K562 (cell line): ENCODE data around the gene LTB4R2. TPM values are rescaled to one million over a fixed set of nuclear protein-coding genes. Genes with fewer than 3 reads are reported as not detected.

Experiments
- ATAC-seq: fragments of 200-7000 bp; cut with Tn5 transposase; 3 replicates; pipeline ENCODE4 v1.9.1; 2020; ENCODE audit warnings: moderate library complexity
- BruUV-seq: library from RNA; stranded (reverse); fragments of 400-500 nt; replicated peaks from 2 replicates; lab custom pipeline; 2021; lab: Mats Ljungman, UMichigan
- CTCF ChIA-PET: fragments of 300-600 bp; formaldehyde crosslinking; extraction: SDS; loops from one replicate; lab custom pipeline; 2021; ENCODE audit warnings: low intra/inter-chr PET ratio; lab: Yijun Ruan, JAX
- POLR2A ChIA-PET: fragments of 300-600, 350-650 bp; sonication (Branson Sonifier 250); formaldehyde crosslinking; extraction: SDS; loops from one replicate; lab custom pipeline; 2021; ENCODE audit warnings: antibody characterized with exemption, inconsistent platforms; lab: Yijun Ruan, JAX
- DNase-seq, 4 experiments: peaks; one replicate each; pipeline versions ENCODE4 v3.0.0 to v3.0.0-alpha.2; 2011 to 2018; ENCODE audit warnings: low spot score in 3 of 4, mixed read lengths in 3 of 4; ENCODE audit errors: extremely low read depth in 1 of 4
- FAIRE-seq: peaks from 2 replicates; lab custom pipeline; 2011; peaks lifted over from hg19 to GRCh38; lab: Jason Lieb, UNC
- H2AFZ ChIP-seq: 2 replicates; pipeline ENCODE4 v1.6.0; 2011; ENCODE audit warnings: low read depth, low read length, control low read depth, inconsistent platforms
- H3K27ac ChIP-seq: fragments of 200-600 bp; 3 replicates; pipeline ENCODE4 v1.8.0; 2011; ENCODE audit warnings: low read depth, mild to moderate bottlenecking, control low read depth, inconsistent platforms, low read length, moderate library complexity, mixed read lengths; ENCODE audit errors: extremely low read depth
- H3K27me3 ChIP-seq, 2 experiments: fragments of 300-600 bp in 1 of 2; 2 replicates in 1 of 2; 3 replicates in 1 of 2; pipeline versions ENCODE4 v1.6.0 to v1.8.0; 2011; ENCODE audit warnings: inconsistent platforms in 2 of 2, low read length in 2 of 2, mild to moderate bottlenecking in 1 of 2, mixed read lengths in 1 of 2, moderate library complexity in 1 of 2; ENCODE audit not compliant: control insufficient read depth in 2 of 2, insufficient read depth in 2 of 2
- H3K36me3 ChIP-seq: fragments of 300-600 bp; 3 replicates; pipeline ENCODE4 v1.8.0; 2011; ENCODE audit warnings: mild to moderate bottlenecking, low read length, inconsistent platforms; ENCODE audit not compliant: control insufficient read depth, insufficient read depth
- H3K4me1 ChIP-seq, 2 experiments: fragments of 200-600 bp in 1 of 2; replicated peaks in 1 of 2; 2 replicates in 1 of 2; 3 replicates in 1 of 2; pipeline versions ENCODE4 v1.5.1 to v1.8.0; 2011; ENCODE audit warnings: inconsistent platforms in 2 of 2, low read length in 2 of 2, mild to moderate bottlenecking in 1 of 2, mixed read lengths in 1 of 2, moderate library complexity in 1 of 2; ENCODE audit not compliant: control insufficient read depth in 2 of 2, insufficient read depth in 2 of 2
- H3K4me2 ChIP-seq: 2 replicates; pipeline ENCODE4 v1.6.1; 2011; ENCODE audit warnings: low read length, control low read depth, inconsistent platforms, mixed read lengths; ENCODE audit not compliant: insufficient read depth
- H3K4me3 ChIP-seq: fragments of 200-600 bp; sonication (generic), shearing (Covaris generic); 2 replicates; pipeline ENCODE4 v1.5.1; 2016; ENCODE audit warnings: control low read depth, inconsistent platforms
- H3K79me2 ChIP-seq: fragments of 200-600 bp; 3 replicates; pipeline ENCODE4 v1.8.0; 2011; ENCODE audit warnings: low read length, inconsistent platforms; ENCODE audit not compliant: control insufficient read depth, insufficient read depth
- H3K9ac ChIP-seq, 2 experiments: 2 replicates each; pipeline versions ENCODE4 v1.6.0 to v1.6.1; 2011; ENCODE audit warnings: low read depth in 2 of 2, low read length in 2 of 2, control low read depth in 1 of 2, inconsistent platforms in 1 of 2, mild to moderate bottlenecking in 1 of 2, mixed read lengths in 1 of 2; ENCODE audit not compliant: insufficient read depth in 1 of 2
- H3K9me1 ChIP-seq: one replicate; pipeline ENCODE4 v1.6.0; 2011; ENCODE audit warnings: inconsistent platforms, mild to moderate bottlenecking, low read length, moderate library complexity; ENCODE audit not compliant: control insufficient read depth, insufficient read depth
- H3K9me3 ChIP-seq: replicated peaks from 2 replicates; pipeline ENCODE4 v1.5.1; 2011; ENCODE audit warnings: low read depth, low read length, inconsistent platforms; ENCODE audit not compliant: control insufficient read depth, insufficient read depth
- H4K20me1 ChIP-seq: replicated peaks from 2 replicates; pipeline ENCODE4 v1.6.1; 2011; ENCODE audit warnings: low read length, inconsistent platforms, mixed read lengths; ENCODE audit not compliant: control insufficient read depth, insufficient read depth
- EGR1 ChIP-seq: fragments of 450-650 bp; conservative IDR thresholded peaks from 2 replicates; pipeline ENCODE4 v1.6.1; 2017; ENCODE audit warnings: mild to moderate bottlenecking
- EP400 ChIP-seq: fragments of 450-650 bp; IDR thresholded peaks from 2 replicates; pipeline ENCODE4 v1.6.1; 2017; ENCODE audit warnings: antibody characterized with exemption, mild to moderate bottlenecking, moderate library complexity
- FOSL1 ChIP-seq: fragments of 200-800 bp; sonication (Bioruptor generic); conservative IDR thresholded peaks from 2 replicates; pipeline ENCODE4 v1.6.1; 2016; ENCODE audit warnings: missing genetic modification characterization, missing compliant biosample characterization
- IRF2 ChIP-seq: sonication (generic); formaldehyde crosslinking; IDR thresholded peaks from 2 replicates; pipeline ENCODE4 v1.8.1; 2022; ENCODE audit warnings: mild to moderate bottlenecking, missing genetic modification reagents
- KLF10 ChIP-seq: fragments of 250-450 bp; sonication (Bioruptor Pico); IDR thresholded peaks from 2 replicates; pipeline ENCODE4 v1.6.1; 2021; ENCODE audit warnings: matching md5 sums
- NFIX ChIP-seq: fragments of 250-450 bp; sonication (Bioruptor Pico); IDR thresholded peaks from 2 replicates; pipeline ENCODE4 v1.4.0; 2020; ENCODE audit warnings: low read depth, mild to moderate bottlenecking, moderate library complexity
- PHF8 ChIP-seq: fragments of 200-600 bp; sonication (generic); IDR thresholded peaks from 2 replicates; pipeline ENCODE4 v1.6.1; 2012; ENCODE audit warnings: mixed run types, mild to moderate bottlenecking, inconsistent platforms, low read length, moderate library complexity, borderline replicate concordance
- TAF7 ChIP-seq: fragments of 450-650 bp; IDR thresholded peaks from 2 replicates; pipeline ENCODE4 v1.6.1; 2016; ENCODE audit warnings: missing genetic modification characterization, missing compliant biosample characterization
- TBL1XR1 ChIP-seq, 2 experiments: IDR thresholded peaks; 2 replicates each; pipeline ENCODE4 v1.6.1; 2012; ENCODE audit warnings: improper control_type of control experiment in 2 of 2, low read length in 2 of 2, mild to moderate bottlenecking in 1 of 2
- TEAD1 ChIP-seq, 2 experiments: fragments of 450-650 bp in 1 of 2; sonication (generic) in 1 of 2; formaldehyde crosslinking; IDR thresholded peaks; 2 replicates each; pipeline versions ENCODE4 v1.4.0 to v1.8.0; 2020 to 2022; ENCODE audit warnings: mild to moderate bottlenecking in 2 of 2, missing genetic modification reagents in 1 of 2
- ZNF124 ChIP-seq: sonication (generic); formaldehyde crosslinking; IDR thresholded peaks from 2 replicates; pipeline ENCODE4 v1.8.1; 2022; ENCODE audit warnings: missing genetic modification reagents
- ZNF589 ChIP-seq: fragments of 200-800 bp; sonication (Bioruptor generic); IDR thresholded peaks from 2 replicates; pipeline ENCODE4 v1.6.1; 2016; ENCODE audit warnings: low read depth, missing genetic modification characterization, missing compliant biosample characterization
- ZNF79 ChIP-seq: fragments of 250-450 bp; sonication (Bioruptor Pico); IDR thresholded peaks from 2 replicates; pipeline ENCODE4 v1.4.0; 2020; ENCODE audit warnings: low read depth, mild to moderate bottlenecking, moderate library complexity
- WGBS: fragments of 100-300 bp; shearing (Covaris generic); methylation state at CpG from one replicate; pipeline ENCODE4 v1.1.6; 2016; ENCODE audit warnings: low coverage, mixed read lengths; ENCODE audit not compliant: insufficient coverage; ENCODE audit errors: missing lambda C conversion rate; 5-methylcytosine and 5-hydroxymethylcytosine counted together
- in situ Hi-C: fragments of 300-500 bp; cut with MboI; formaldehyde crosslinking; loops from 4 replicates; pipeline ENCODE4 v1.15.0; 2018; ENCODE audit warnings: inconsistent platforms, mixed read lengths
- intact Hi-C: fragments of 100-400 bp; cut with micrococcal nuclease; formaldehyde crosslinking; loops from 2 replicates; pipeline ENCODE4 v1.14.2; 2022
- polyA plus RNA-seq, 8 experiments: library from polyadenylated mRNA; depleted of rRNA in 4 of 8; stranded (reverse) in 5 of 8; unstranded in 3 of 8; fragments of >200 nt; fragmentation: Nextera tagmentation in 2 of 8; fragmentation: Illumina TruSeq in 1 of 8; extraction: Ambion mirVana in 2 of 8; extraction: Trizol in 1 of 8; gene quantifications; 2 replicates each; pipeline versions ENCODE4 v1.2.1 to v1.2.3, GENCODE V29; 2011 to 2014; ENCODE audit warnings: inconsistent platforms in 1 of 8, missing spikeins in 1 of 8
- total RNA-seq, 7 experiments: library from RNA; depleted of rRNA in 6 of 7; stranded (reverse); fragments of >200 nt in 6 of 7; fragmentation: Illumina TruSeq in 2 of 7; extraction: Trizol in 2 of 7; gene quantifications; 2 replicates each; pipeline versions ENCODE4 v1.2.1 to v1.2.3, GENCODE V29; 2011 to 2021; ENCODE audit warnings: low replicate concordance in 1 of 7
- TF ChIP-seq, protein P1 (sequence below): sonication (generic); formaldehyde crosslinking; IDR thresholded peaks from 2 replicates; pipeline ENCODE4 v1.8.0; 2022; ENCODE audit warnings: missing genetic modification reagents, mild to moderate bottlenecking, borderline replicate concordance
- TF ChIP-seq, protein P2 (sequence below): fragments of 250-450 bp; sonication (Bioruptor Pico); IDR thresholded peaks from 2 replicates; pipeline ENCODE4 v1.8.0; 2022; ENCODE audit warnings: inconsistent platforms, mild to moderate bottlenecking, moderate library complexity, borderline replicate concordance
- TF ChIP-seq, protein P3 (sequence below): fragments of 450-650 bp; conservative IDR thresholded peaks from 2 replicates; pipeline ENCODE4 v1.6.1; 2016; ENCODE audit warnings: missing genetic modification characterization, low read depth, mild to moderate bottlenecking, control low read depth, missing compliant biosample characterization
- TF ChIP-seq, protein P4 (sequence below): fragments of 250-450 bp; sonication (Bioruptor Pico); IDR thresholded peaks from 2 replicates; pipeline ENCODE4 v1.8.0; 2022; ENCODE audit warnings: moderate library complexity, mild to moderate bottlenecking, inconsistent platforms

LTB4R2 gene
- total and polyA plus RNA-seq, 9 of the 15 experiments (the other 6 are each of a cell fraction or from before 2014, with no cell fraction given), result 0.03 to 11.6 (median 2.8) TPM; not detected in 1

DNA sequence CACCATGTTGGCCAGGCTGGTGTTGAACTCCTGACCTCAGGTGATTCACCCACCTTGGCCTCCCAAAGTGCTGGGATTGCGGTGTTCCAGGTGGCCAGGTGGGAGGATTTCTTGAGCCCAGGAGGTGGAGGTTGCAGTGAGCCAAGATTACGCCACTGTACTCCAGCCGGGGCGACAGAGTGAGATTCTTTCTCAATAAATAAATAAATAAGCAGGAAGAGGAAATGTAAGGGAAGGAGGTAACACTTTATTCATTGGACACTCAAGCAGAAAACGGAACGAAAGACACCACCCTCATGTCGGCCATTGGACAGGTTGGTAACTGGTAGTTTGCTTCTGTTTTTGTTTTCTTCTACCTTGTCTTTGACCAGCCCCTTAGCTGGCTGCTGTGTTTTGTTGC lies 45.1 kb downstream of the LTB4R2 start (continued):
- no peak for TF ChIP-seq TBL1XR1 (IDR thresholded peaks at IDR 0.05; ENCODE audit: low read length in 2 of 2)
- TF ChIP-seq, protein P1, sequence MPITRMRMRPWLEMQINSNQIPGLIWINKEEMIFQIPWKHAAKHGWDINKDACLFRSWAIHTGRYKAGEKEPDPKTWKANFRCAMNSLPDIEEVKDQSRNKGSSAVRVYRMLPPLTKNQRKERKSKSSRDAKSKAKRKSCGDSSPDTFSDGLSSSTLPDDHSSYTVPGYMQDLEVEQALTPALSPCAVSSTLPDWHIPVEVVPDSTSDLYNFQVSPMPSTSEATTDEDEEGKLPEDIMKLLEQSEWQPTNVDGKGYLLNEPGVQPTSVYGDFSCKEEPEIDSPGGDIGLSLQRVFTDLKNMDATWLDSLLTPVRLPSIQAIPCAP (CRISPR knock-in tag), result no peak
- TF ChIP-seq, protein P2, sequence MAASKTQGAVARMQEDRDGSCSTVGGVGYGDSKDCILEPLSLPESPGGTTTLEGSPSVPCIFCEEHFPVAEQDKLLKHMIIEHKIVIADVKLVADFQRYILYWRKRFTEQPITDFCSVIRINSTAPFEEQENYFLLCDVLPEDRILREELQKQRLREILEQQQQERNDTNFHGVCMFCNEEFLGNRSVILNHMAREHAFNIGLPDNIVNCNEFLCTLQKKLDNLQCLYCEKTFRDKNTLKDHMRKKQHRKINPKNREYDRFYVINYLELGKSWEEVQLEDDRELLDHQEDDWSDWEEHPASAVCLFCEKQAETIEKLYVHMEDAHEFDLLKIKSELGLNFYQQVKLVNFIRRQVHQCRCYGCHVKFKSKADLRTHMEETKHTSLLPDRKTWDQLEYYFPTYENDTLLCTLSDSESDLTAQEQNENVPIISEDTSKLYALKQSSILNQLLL, result no peak
- TF ChIP-seq, protein P3, sequence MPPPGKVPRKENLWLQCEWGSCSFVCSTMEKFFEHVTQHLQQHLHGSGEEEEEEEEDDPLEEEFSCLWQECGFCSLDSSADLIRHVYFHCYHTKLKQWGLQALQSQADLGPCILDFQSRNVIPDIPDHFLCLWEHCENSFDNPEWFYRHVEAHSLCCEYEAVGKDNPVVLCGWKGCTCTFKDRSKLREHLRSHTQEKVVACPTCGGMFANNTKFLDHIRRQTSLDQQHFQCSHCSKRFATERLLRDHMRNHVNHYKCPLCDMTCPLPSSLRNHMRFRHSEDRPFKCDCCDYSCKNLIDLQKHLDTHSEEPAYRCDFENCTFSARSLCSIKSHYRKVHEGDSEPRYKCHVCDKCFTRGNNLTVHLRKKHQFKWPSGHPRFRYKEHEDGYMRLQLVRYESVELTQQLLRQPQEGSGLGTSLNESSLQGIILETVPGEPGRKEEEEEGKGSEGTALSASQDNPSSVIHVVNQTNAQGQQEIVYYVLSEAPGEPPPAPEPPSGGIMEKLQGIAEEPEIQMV (tag), result no peak

DNA sequence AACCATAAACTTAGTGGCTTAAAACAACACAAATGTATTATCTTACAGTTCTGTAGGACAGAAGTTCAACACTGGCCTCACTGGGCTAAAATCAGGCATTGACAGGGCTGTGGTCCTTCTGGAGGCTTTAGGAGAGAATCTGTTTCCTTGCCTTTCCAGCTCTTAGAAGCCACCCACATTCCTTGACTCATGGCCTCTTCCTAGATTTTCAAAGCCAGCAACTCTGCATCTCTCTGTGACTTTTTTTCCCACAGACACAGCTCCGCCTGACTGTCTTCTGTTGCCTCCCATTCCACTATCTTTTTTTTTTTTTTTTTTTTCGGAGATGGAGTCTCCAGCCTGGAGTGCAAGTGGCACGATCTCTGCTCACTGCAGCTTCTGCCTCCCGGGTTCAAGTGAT lies 46.3 kb downstream of the LTB4R2 start:
- ATAC-seq (no peak), FAIRE-seq (no peak), DNase-seq (no peak)
- WGBS, result 22% methylated on average over 3 of the region's 4 CpGs
- intact Hi-C loops, result no loop called here
- Histone ChIP-seq H3K9ac (no peak overlapping the region), H2AFZ (no peak overlapping the region), H3K36me3 (no peaks in the 10 kb centered on the region), H3K79me2 (no peaks in the 10 kb centered on the region), H3K9me1 (no peaks in the 10 kb centered on the region), H3K4me2 (no peak overlapping the region), H3K4me3 (no peak overlapping the region), H3K4me1 (peaks cover 0 to 3% of the 10 kb centered on the region in 2 experiments; a peak in 3 of 5 replicates), H3K27ac (no peak overlapping the region), H3K9me3 (no peaks in the 10 kb centered on the region; the same call in 1 of the 2 replicates), H3K27me3 (no peaks in the 10 kb centered on the region; a peak in 1 of 5 replicates), H4K20me1 (no peaks in the 10 kb centered on the region)
- CTCF ChIA-PET, result no interaction called here
- POLR2A ChIA-PET, result interaction anchor here (1.2 kb wide), 1 partner anchor 41 kb away, joined by 3 read pairs; no protein-coding TSS in a partner anchor
- BruUV-seq, result no TSS peak
- in situ Hi-C loops, result no loop called here
- TF ChIP-seq TEAD1 (CRISPR knock-in tag; IDR thresholded peaks at IDR 0.05) (no peak), NFIX (CRISPR knock-in tag) (no peak), ZNF79 (CRISPR knock-in tag) (no peak), PHF8 (no peak), EP400 (no peak), ZNF589 (CRISPR knock-in tag) (no peak), EGR1 (no peak), ZNF124 (CRISPR knock-in tag) (no peak), KLF10 (CRISPR knock-in tag) (no peak), TAF7 (tag) (no peak), IRF2 (no peak), FOSL1 (tag) (no peak)
- TF ChIP-seq, protein P4, sequence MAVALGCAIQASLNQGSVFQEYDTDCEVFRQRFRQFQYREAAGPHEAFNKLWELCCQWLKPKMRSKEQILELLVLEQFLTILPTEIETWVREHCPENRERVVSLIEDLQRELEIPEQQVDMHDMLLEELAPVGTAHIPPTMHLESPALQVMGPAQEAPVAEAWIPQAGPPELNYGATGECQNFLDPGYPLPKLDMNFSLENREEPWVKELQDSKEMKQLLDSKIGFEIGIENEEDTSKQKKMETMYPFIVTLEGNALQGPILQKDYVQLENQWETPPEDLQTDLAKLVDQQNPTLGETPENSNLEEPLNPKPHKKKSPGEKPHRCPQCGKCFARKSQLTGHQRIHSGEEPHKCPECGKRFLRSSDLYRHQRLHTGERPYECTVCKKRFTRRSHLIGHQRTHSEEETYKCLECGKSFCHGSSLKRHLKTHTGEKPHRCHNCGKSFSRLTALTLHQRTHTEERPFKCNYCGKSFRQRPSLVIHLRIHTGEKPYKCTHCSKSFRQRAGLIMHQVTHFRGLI (CRISPR knock-in tag), result no peak
